Spleen (tissue), 7 donors: Measurements from ENCODE around the gene CELA1.

ENCODE experiments used
- CTCF ChIP-seq, 11 experiments: fragments of 200-600 bp in 7 of 11; fragments of 450-650 bp in 4 of 11; sonication (generic) in 4 of 11; IDR thresholded peaks in 8 of 11; conservative IDR thresholded peaks in 3 of 11; 1 replicate in 7 of 11; 2 replicates in 4 of 11; pipeline versions ENCODE4 v1.4.0 to v1.8.0; 2016 to 2021; ENCODE audit warnings: antibody characterized with exemption in 11 of 11, inconsistent platforms in 4 of 11, mild to moderate bottlenecking in 1 of 11
- POLR2A ChIP-seq, 3 donors: fragments of 450-650 bp; IDR thresholded peaks; one replicate each; pipeline ENCODE4 v1.5.1; 2017; ENCODE audit warnings: antibody characterized with exemption in 3 of 3, mild to moderate bottlenecking in 1 of 3
- POLR2AphosphoS5 ChIP-seq, 3 donors: sonication (generic); formaldehyde crosslinking; IDR thresholded peaks; one replicate each; pipeline ENCODE4 v1.5.1; 2017; ENCODE audit warnings: antibody characterized with exemption in 3 of 3
- donor health status: DM: no; HTN: no; CAD: no; lungs with moderate emphysema.
- donor health status: DM: no; HTN: no; CAD: no.
- donor health status: DM: no; HTN: no; CAD: no.

DNA sequence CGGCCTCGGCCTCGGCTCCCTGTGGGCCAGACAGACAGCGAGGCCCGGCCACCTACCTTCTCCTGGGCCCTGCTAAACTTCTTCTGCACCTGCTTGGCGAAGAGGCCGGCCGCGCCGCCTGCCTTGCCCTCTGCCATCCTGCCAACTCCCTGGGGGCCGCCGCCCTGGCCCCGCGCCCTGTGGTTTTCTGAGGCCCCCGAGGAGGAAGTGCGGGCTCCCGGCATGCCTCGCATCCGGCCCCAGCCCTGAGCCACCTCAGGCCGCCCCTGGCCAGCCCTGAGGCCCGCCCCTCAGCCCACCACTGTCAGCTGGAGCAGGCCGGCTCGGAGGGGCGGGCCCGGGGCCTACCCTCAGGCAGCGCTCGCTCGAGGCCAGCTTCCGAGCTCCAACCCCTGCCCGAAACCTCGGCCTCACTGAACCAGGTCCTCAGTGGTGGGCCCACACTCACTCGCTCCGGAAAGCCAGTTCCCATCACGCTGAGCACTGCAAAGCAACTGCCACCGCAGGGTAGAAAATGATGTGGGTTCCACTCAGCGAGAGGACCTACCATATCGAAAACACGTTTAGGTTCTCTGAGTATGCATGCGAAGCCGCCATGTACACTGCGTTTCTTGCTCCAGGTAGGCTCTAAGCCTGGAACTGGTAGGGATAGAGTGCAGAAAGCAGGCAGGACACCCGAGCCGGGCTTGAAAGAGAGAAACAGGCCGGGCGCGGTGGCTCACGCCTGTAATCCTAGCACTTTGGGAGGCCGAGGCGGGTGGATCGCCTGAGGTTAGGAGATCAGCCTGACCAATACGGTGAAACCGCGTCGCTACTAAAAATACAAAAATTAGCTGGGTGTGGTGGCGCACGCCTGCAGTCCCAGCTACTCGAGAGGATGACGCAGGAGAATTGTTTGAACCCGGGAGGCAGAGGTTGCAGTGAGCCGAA lies 22.2 kb downstream of the CELA1 start, which contains the start of gene BIN2:
- no peak for TF ChIP-seq CTCF (IDR thresholded peaks at IDR 0.05 in 8 of 11, conservative IDR thresholded peaks at IDR 0.05 in 3 of 11)
- no peak for TF ChIP-seq POLR2A (IDR thresholded peaks at IDR 0.05)
- peak; percentile 86 to 94 (median 90) for TF ChIP-seq POLR2AphosphoS5 (IDR thresholded peaks at IDR 0.05)
